Upper lobe of left lung (tissue), 4 donors: ENCODE measurements around the gene SRSF10.

Source experiments
- EP300 ChIP-seq, 4 donors: sonication (generic); formaldehyde crosslinking; IDR thresholded peaks; one replicate each; pipeline ENCODE4 v1.5.1; 2017; ENCODE audit warnings: antibody characterized with exemption in 4 of 4, control low read depth in 2 of 4
- POLR2AphosphoS5 ChIP-seq, 2 donors: sonication (generic); formaldehyde crosslinking; IDR thresholded peaks; one replicate each; pipeline ENCODE4 v1.5.1; 2017; ENCODE audit warnings: antibody characterized with exemption in 2 of 2
- TF ChIP-seq, protein P1 (sequence below), 6 experiments: fragments of 450-650 bp in 4 of 6; fragments of 200-600 bp in 2 of 6; sonication (generic) in 2 of 6; IDR thresholded peaks; one replicate each; pipeline ENCODE4 v1.5.1; 2016 to 2019; ENCODE audit warnings: antibody characterized with exemption in 6 of 6

DNA sequence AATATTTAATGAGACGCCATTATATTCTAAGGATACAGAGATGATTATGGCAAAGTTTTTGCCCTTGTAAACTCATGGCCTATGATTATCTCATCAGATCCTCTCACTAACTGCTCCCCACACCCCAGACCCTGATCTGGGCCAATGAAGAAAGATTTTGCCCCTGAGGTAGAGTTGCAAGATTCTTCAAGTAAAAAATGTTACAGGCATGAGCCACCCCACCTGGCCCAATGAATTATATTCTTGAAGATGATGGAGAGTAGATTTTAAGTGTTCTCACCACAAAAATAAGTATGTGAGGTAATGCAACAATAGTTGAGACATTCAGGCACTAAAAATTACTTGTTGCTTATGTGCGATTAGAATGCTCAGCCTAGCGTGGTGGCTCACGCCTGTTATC, 65.2 kb downstream of the SRSF10 start:
- TF ChIP-seq EP300 (IDR thresholded peaks at IDR 0.05) (no peak), POLR2AphosphoS5 (IDR thresholded peaks at IDR 0.05) (no peak)
- TF ChIP-seq, protein P1, sequence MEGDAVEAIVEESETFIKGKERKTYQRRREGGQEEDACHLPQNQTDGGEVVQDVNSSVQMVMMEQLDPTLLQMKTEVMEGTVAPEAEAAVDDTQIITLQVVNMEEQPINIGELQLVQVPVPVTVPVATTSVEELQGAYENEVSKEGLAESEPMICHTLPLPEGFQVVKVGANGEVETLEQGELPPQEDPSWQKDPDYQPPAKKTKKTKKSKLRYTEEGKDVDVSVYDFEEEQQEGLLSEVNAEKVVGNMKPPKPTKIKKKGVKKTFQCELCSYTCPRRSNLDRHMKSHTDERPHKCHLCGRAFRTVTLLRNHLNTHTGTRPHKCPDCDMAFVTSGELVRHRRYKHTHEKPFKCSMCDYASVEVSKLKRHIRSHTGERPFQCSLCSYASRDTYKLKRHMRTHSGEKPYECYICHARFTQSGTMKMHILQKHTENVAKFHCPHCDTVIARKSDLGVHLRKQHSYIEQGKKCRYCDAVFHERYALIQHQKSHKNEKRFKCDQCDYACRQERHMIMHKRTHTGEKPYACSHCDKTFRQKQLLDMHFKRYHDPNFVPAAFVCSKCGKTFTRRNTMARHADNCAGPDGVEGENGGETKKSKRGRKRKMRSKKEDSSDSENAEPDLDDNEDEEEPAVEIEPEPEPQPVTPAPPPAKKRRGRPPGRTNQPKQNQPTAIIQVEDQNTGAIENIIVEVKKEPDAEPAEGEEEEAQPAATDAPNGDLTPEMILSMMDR (IDR thresholded peaks at IDR 0.05), result no peak
